Transverse colon (tissue), 4 donors: ENCODE measurements around the gene ABCB7. TPM values are rescaled to one million over a fixed set of nuclear protein-coding genes. Genes with fewer than 3 reads are reported as not detected.
"Not testable (repeated sequence)": the region's sequence is repeated elsewhere in the genome, so short reads cannot be mapped to it uniquely, and the experiment has no call there.

Source experiments
- DNase-seq: peaks from one replicate; pipeline ENCODE4 v3.0.0-alpha.2; 2019
- H3K27ac ChIP-seq, 4 donors: fragments of 200-600 bp; sonication (generic); 2 replicates each; pipeline ENCODE4 v1.5.1; 2016 to 2018; ENCODE audit warnings: inconsistent platforms in 4 of 4
- H3K27me3 ChIP-seq: fragments of 200-600 bp; sonication (generic); 2 replicates; pipeline ENCODE4 v1.5.1; 2017; ENCODE audit warnings: inconsistent platforms
- H3K36me3 ChIP-seq, 4 donors: fragments of 200-600 bp; sonication (generic); 2 replicates each; pipeline ENCODE4 v1.5.1; 2017 to 2019; ENCODE audit warnings: inconsistent platforms in 4 of 4
- H3K4me1 ChIP-seq, 4 donors: fragments of 200-600 bp; sonication (generic); 2 replicates each; pipeline ENCODE4 v1.5.1; 2017 to 2020; ENCODE audit warnings: inconsistent platforms in 4 of 4
- H3K4me3 ChIP-seq, 4 donors: fragments of 200-600 bp; sonication (generic); 1 replicate in 1 of 4; 2 replicates in 3 of 4; pipeline versions ENCODE4 v1.5.1 to v1.6.1; 2017 to 2019; ENCODE audit warnings: inconsistent platforms in 4 of 4
- H3K9me3 ChIP-seq, 2 donors: fragments of 200-600 bp; sonication (generic); 2 replicates each; pipeline ENCODE4 v1.5.1; 2017 to 2019; ENCODE audit warnings: inconsistent platforms in 2 of 2
- EP300 ChIP-seq: sonication (generic); formaldehyde crosslinking; IDR thresholded peaks from one replicate; pipeline ENCODE4 v1.6.1; 2017; ENCODE audit warnings: antibody characterized with exemption, low read depth
- POLR2A ChIP-seq: fragments of 450-650 bp; IDR thresholded peaks from one replicate; pipeline ENCODE4 v1.6.1; 2016; ENCODE audit warnings: antibody characterized with exemption, mild to moderate bottlenecking, moderate library complexity
- POLR2AphosphoS5 ChIP-seq, 3 donors: sonication (generic); formaldehyde crosslinking; IDR thresholded peaks; one replicate each; pipeline ENCODE4 v1.6.1; 2016; ENCODE audit warnings: antibody characterized with exemption in 3 of 3
- WGBS, 2 donors: methylation state at CpG; one replicate each; pipeline ENCODE4 v1.1.5; 2018; ENCODE audit warnings: low coverage in 1 of 2; 5-methylcytosine and 5-hydroxymethylcytosine counted together
- in situ Hi-C, 4 donors: fragments of 200-750 bp; cut with MboI; loops; one replicate each; pipeline versions ENCODE4 v1.15.0 to v1.15.1; 2017; ENCODE audit warnings: low sequenced_read_pairs in 3 of 4, low pct_ligation_motif_present in 1 of 4, low pct_unique_long_range_greater_than_20kb in 1 of 4
- intact Hi-C: fragments of 100-400 bp; cut with DNase I; formaldehyde crosslinking; loops from one replicate; pipeline ENCODE4 v1.15.1; 2023; ENCODE audit warnings: low total_unique reads
- total RNA-seq, 4 donors: library from RNA; depleted of rRNA; stranded (reverse); fragments of >200 nt; gene quantifications; one replicate each; pipeline ENCODE4 v1.1.0, GENCODE V29; 2016
- TF ChIP-seq, protein P1 (sequence below), 5 experiments: fragments of 200-600 bp in 3 of 5; fragments of 450-650 bp in 2 of 5; sonication (generic) in 3 of 5; IDR thresholded peaks; 1 replicate in 2 of 5; 2 replicates in 3 of 5; pipeline ENCODE4 v1.5.1; 2016 to 2017; ENCODE audit warnings: antibody characterized with exemption in 5 of 5, inconsistent platforms in 3 of 5, mild to moderate bottlenecking in 2 of 5, moderate library complexity in 1 of 5

Gene ABCB7
- total RNA-seq, 4 donors from 2014 or later: 49.4 to 92.8 (median 57.7) TPM

DNA sequence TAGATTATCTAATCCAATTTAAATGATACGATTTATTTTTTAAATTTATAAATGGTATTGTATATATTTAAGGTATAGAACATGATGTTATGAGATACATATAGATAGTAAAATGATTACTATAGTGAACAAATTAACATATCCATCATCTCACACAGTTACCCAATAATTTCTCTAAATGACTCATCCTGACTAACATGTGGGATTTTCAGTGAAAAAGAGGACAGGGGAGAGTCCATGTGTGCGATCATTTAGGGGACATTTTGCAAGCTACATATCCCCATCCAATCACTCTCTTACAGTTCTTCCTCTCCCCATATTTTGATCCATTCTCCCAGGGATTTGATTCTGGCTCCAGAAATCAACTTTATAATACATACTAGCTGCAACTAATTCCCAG, 88.2 kb downstream of the ABCB7 start:
- in situ Hi-C loops: no loop called here

GRCh38 chrX:75061701-75062100, 94.4 kb downstream of the ABCB7 start:
- DNase-seq: no peak
- intact Hi-C loops: no loop called here
- no peaks in the 10 kb centered on the region for H3K36me3 ChIP-seq
- H3K4me3 ChIP-seq: no peak overlapping the region
- in situ Hi-C loops: no loop called here
- no peaks in the 10 kb centered on the region for H3K9me3 ChIP-seq
- no peaks in the 10 kb centered on the region for H3K4me1 ChIP-seq
- TF ChIP-seq POLR2AphosphoS5 (IDR thresholded peaks at IDR 0.05) (no peak), POLR2A (no peak), EP300 (no peak)
- TF ChIP-seq, protein P1, sequence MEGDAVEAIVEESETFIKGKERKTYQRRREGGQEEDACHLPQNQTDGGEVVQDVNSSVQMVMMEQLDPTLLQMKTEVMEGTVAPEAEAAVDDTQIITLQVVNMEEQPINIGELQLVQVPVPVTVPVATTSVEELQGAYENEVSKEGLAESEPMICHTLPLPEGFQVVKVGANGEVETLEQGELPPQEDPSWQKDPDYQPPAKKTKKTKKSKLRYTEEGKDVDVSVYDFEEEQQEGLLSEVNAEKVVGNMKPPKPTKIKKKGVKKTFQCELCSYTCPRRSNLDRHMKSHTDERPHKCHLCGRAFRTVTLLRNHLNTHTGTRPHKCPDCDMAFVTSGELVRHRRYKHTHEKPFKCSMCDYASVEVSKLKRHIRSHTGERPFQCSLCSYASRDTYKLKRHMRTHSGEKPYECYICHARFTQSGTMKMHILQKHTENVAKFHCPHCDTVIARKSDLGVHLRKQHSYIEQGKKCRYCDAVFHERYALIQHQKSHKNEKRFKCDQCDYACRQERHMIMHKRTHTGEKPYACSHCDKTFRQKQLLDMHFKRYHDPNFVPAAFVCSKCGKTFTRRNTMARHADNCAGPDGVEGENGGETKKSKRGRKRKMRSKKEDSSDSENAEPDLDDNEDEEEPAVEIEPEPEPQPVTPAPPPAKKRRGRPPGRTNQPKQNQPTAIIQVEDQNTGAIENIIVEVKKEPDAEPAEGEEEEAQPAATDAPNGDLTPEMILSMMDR (IDR thresholded peaks at IDR 0.05): no peak
- no peak overlapping the region for H3K27ac ChIP-seq
- 83% methylated on average over 1 of the region's 1 CpG; no CpG with 5 or more reads in 1 of the 2 donors for WGBS, 2 donors
- no peaks in the 10 kb centered on the region for H3K27me3 ChIP-seq

More for the DNA sequence above, 88.2 kb downstream of the ABCB7 start:
- no peak for DNase-seq
- Histone ChIP-seq H3K4me3 (no peak overlapping the region), H3K9me3 (no peaks in the 10 kb centered on the region), H3K27ac (no peak overlapping the region), H3K4me1 (no peaks in the 10 kb centered on the region), H3K27me3 (no peaks in the 10 kb centered on the region), H3K36me3 (no peaks in the 10 kb centered on the region)
- 77 to 100% methylated on average over 2 of the region's 2 CpGs for WGBS, 2 donors
- intact Hi-C loops: no loop called here
- TF ChIP-seq POLR2AphosphoS5 (IDR thresholded peaks at IDR 0.05) (no peak), EP300 (no peak), POLR2A (no peak)
- TF ChIP-seq, protein P1 (IDR thresholded peaks at IDR 0.05): no peak

DNA sequence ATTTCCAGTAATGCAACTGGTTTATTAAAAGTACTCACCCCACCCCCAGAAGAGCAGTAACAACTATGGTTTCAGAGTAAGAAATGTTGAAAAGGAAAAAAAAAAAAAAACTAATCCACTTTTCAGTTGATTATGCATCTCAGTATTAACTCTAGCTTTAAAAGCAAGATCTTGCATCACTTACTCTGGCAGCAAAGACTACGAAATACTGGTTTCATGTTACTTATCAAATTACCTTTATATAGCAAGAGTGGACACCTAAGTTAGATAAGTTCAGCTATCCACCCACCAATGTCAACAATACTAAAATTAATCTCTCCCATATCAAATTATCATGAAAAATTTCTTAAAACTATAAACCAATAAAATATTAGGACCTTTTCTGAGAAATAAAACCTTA, 105.0 kb downstream of the ABCB7 start:
- Histone ChIP-seq H3K36me3 (no peaks in the 10 kb centered on the region), H3K9me3 (no peaks in the 10 kb centered on the region), H3K4me1 (no peaks in the 10 kb centered on the region), H3K4me3 (no peak overlapping the region), H3K27ac (no peak overlapping the region), H3K27me3 (no peaks in the 10 kb centered on the region)
- TF ChIP-seq EP300: no peak
- TF ChIP-seq, protein P1 (IDR thresholded peaks at IDR 0.05): no peak
- TF ChIP-seq POLR2AphosphoS5 (IDR thresholded peaks at IDR 0.05): no peak
- no peak for TF ChIP-seq POLR2A
- DNase-seq: no peak
- in situ Hi-C loops: no loop called here
- 50 to 100% methylated on average over 1 of the region's 1 CpG for WGBS, 2 donors
- intact Hi-C loops: no loop called here

DNA sequence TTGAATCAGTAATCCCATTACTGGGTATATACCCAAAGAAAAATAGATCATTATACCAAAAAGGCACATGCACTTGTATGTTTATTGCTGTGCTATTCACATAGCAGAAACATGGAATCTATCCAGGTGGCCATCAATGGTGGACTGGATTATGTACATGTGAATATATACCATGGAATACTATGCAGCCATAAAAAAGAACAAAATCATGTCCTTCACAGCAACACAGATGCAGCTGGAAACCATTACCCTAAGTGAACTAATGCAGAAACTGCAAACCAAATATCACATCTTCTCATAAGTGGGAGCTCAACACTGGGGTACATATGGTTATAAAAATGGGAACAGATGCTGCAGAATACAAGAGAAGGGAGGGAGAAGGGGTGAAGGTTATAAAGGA, 110.7 kb downstream of the ABCB7 start:
- Histone ChIP-seq H3K4me1 (no peaks in the 10 kb centered on the region), H3K4me3 (no peak overlapping the region), H3K27ac (no peak overlapping the region), H3K27me3 (no peaks in the 10 kb centered on the region), H3K36me3 (no peaks in the 10 kb centered on the region), H3K9me3 (no peaks in the 10 kb centered on the region)
- in situ Hi-C loops: loop anchor here in 1 of 4 donors (25.0 kb wide), 1 partner anchor 108 kb away; the partner anchor contains the start of gene NEXMIF
- no peak for DNase-seq
- TF ChIP-seq POLR2A (no peak), EP300 (no peak), POLR2AphosphoS5 (IDR thresholded peaks at IDR 0.05) (no peak)
- TF ChIP-seq, protein P1 (IDR thresholded peaks at IDR 0.05): no peak
- intact Hi-C loops: no loop called here

- intact Hi-C loops, H3K4me3 ChIP-seq, DNase-seq, H3K36me3 ChIP-seq, H3K27me3 ChIP-seq, H3K9me3 ChIP-seq, H3K27ac ChIP-seq, H3K4me1 ChIP-seq: not testable (repeated sequence)
- in situ Hi-C loops: loop anchor here in 1 of 4 donors (25.0 kb wide), 1 partner anchor 107 kb away; the partner anchor contains the start of gene NEXMIF
- WGBS, 2 donors: 92% methylated on average over 4 of the region's 4 CpGs; no CpG with 5 or more reads in 1 of the 2 donors
Measured at GRCh38 chrX:75044142-75044541, 111.9 kb downstream of the ABCB7 start.
